NCI-H524 (cell line): ENCODE measurements around the gene PDSS2.

Source experiments
- DNase-seq, 2 experiments: peaks; one replicate each; lab custom pipeline; 2025; lab: John Stamatoyannopoulos, UW

The PDSS2 gene

GRCh38 chr6:107271208-107271790 lies 188.1 kb downstream of the PDSS2 start:
- DNase-seq = no peak

- DNase-seq = no peak
Observed at GRCh38 chr6:107267634-107268033, 191.7 kb downstream of the PDSS2 start.

GRCh38 chr6:107267006-107267405 lies 192.4 kb downstream of the PDSS2 start:
- no peak for DNase-seq

GRCh38 chr6:107266563-107266962 lies 192.8 kb downstream of the PDSS2 start:
- peak in 1 of 2 experiments; percentile 41 for DNase-seq

- DNase-seq = no peak
Observed at GRCh38 chr6:107264357-107264840, 195.0 kb downstream of the PDSS2 start.

- no peak for DNase-seq
Observed at GRCh38 chr6:107259951-107260350, 199.4 kb downstream of the PDSS2 start.

- no peak for DNase-seq
Observed at GRCh38 chr6:107248147-107248546, 211.2 kb downstream of the PDSS2 start.

- DNase-seq = no peak
Observed at GRCh38 chr6:107246972-107247615, 212.3 kb downstream of the PDSS2 start.

- DNase-seq = no peak
Observed at GRCh38 chr6:107246249-107246971, 213.0 kb downstream of the PDSS2 start.

GRCh38 chr6:107244742-107245480 lies 214.5 kb downstream of the PDSS2 start:
- peak; percentile 38 to 76 for DNase-seq

- DNase-seq = peak in 1 of 2 experiments; percentile 52
Observed at GRCh38 chr6:107244082-107244741, 215.2 kb downstream of the PDSS2 start.

- no peak for DNase-seq
Observed at GRCh38 chr6:107243471-107243870, 215.9 kb downstream of the PDSS2 start.

GRCh38 chr6:107237992-107238660 lies 221.2 kb downstream of the PDSS2 start:
- DNase-seq = peak in 1 of 2 experiments; percentile 20

- no peak for DNase-seq
Observed at GRCh38 chr6:107235511-107235910, 223.9 kb downstream of the PDSS2 start.

- DNase-seq = no peak
Observed at GRCh38 chr6:107235007-107235406, 224.4 kb downstream of the PDSS2 start.

- DNase-seq = no peak
Observed at GRCh38 chr6:107231243-107231642, 228.1 kb downstream of the PDSS2 start.

GRCh38 chr6:107230448-107230847 lies 228.9 kb downstream of the PDSS2 start:
- no peak for DNase-seq

- DNase-seq = no peak
Observed at GRCh38 chr6:107230024-107230423, 229.3 kb downstream of the PDSS2 start.

- no peak for DNase-seq
Observed at GRCh38 chr6:107228754-107229153, 230.6 kb downstream of the PDSS2 start.

- no peak for DNase-seq
Observed at GRCh38 chr6:107221519-107221918, 237.8 kb downstream of the PDSS2 start.

- DNase-seq = no peak
Observed at GRCh38 chr6:107219851-107220250, 239.5 kb downstream of the PDSS2 start.
